GM13976 (cell line): ENCODE results near the gene DOK7.

Experiments used
- DNase-seq: peaks from one replicate; pipeline ENCODE4 v3.0.0; 2012; ENCODE audit warnings: low spot score
- in situ Hi-C: fragments of 300-500 bp; cut with MboI; formaldehyde crosslinking; loops from one replicate; pipeline ENCODE4 v1.12.0; 2022; ENCODE audit warnings: low sequenced_read_pairs, mixed read lengths, inconsistent platforms; ENCODE audit not compliant: unreplicated experiment
- TF ChIP-seq, protein P1 (sequence below): IDR thresholded peaks from 2 replicates; pipeline ENCODE4 v1.5.1; 2012; ENCODE audit warnings: borderline replicate concordance, mild to moderate bottlenecking; ENCODE audit not compliant: insufficient read depth; ENCODE audit errors: extremely low read depth, missing control alignments, control extremely low read depth

The DOK7 gene

DNA sequence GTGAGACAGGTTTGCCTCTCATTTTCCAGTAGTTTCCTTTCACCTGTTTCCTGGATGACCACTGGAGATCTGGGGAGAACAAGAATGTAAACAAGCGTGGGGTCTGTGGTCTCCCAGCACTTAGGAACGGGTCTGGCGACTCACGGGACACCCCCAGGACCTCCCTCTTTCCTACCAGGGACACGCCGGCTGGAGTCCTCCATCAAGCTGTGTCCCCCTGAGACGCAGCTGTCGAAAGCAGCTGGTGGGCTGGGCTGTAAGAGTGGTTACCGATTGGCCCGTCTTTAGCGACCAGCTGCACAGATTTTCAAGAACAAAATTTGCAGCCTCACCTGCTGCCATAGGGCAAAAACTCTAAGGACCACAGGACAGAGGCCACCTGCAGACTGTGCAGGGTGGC, 57.2 kb downstream of the DOK7 start:
- DNase-seq, result no peak
- TF ChIP-seq, protein P1, sequence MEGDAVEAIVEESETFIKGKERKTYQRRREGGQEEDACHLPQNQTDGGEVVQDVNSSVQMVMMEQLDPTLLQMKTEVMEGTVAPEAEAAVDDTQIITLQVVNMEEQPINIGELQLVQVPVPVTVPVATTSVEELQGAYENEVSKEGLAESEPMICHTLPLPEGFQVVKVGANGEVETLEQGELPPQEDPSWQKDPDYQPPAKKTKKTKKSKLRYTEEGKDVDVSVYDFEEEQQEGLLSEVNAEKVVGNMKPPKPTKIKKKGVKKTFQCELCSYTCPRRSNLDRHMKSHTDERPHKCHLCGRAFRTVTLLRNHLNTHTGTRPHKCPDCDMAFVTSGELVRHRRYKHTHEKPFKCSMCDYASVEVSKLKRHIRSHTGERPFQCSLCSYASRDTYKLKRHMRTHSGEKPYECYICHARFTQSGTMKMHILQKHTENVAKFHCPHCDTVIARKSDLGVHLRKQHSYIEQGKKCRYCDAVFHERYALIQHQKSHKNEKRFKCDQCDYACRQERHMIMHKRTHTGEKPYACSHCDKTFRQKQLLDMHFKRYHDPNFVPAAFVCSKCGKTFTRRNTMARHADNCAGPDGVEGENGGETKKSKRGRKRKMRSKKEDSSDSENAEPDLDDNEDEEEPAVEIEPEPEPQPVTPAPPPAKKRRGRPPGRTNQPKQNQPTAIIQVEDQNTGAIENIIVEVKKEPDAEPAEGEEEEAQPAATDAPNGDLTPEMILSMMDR, result no peak
- in situ Hi-C loops, result no loop called here

DNA sequence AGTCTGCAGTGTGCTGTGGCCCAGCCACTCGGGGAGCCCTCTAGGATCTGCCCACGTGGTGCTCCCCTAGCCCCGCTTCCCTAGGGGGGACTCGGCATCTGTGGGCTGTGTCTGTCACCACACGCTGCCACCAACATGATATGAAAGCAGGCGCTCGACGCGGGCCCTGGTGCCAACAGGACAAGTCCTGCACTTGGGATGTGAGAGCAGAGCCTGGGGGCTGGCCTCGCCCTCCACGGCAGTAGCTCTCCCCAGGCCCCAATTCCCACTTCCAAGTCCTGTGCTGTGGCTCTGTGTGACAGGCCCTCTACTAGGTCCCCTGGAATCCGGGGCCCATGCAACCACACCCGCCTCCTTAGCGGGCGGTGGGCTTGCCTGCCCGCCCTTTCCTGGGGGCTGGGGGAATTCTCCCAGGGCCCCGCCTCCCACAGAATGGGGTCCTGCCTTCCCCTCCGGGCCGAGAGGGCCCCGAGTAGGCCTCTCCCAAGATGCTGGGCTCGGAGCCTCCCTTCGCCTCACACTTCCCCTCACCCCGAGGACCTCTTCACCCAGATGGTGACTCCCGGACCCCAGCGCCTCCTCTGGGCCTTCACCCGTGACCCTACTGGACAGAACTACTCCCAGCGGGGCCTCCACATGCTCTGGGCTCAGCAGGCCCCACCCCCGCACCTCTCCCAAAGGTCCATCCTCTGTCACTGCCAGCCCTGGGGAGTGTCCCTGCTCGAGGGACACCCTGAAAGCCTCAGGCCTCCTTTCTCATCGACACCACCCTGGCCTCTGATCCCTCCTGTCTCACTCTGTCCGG, 57.9 kb downstream of the DOK7 start:
- no peak for DNase-seq
- in situ Hi-C loops, result no loop called here
- TF ChIP-seq, protein P1, result no peak

DNA sequence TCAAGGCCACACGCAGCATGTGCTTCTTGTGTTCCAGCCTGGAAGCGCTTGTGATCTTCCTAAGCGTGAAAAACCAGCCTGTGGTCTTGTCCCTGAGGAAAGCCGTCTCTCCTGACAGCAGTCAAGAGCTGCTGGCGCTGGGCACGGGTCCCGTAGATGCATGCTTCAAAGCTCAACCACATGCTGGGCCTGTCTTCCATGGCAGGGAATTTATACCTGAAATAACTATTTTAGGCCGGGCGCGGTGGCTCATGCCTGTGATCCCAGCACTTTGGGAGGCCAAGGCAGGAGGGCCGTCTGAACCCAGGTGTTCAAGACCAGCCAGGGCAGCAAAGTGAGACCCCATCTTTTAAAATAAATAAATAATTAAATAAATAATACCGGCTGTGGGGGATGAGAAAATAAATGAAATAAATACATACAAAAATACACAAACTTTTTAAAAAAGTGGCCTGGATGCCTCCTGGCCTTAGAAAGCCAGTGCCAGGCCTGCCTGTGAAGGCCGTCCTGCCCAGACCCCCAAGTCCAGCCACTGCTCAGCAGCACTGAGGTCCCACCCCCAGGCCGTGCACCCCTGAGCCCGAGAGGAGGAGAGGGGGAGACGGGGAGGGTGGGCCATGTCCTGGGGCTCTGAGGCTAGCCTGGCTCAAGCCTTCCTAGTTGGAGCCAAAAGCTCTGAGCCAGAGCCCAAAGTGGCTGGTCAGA, 58.7 kb downstream of the DOK7 start:
- DNase-seq, result no peak
- in situ Hi-C loops, result no loop called here
- TF ChIP-seq, protein P1, result no peak

DNA sequence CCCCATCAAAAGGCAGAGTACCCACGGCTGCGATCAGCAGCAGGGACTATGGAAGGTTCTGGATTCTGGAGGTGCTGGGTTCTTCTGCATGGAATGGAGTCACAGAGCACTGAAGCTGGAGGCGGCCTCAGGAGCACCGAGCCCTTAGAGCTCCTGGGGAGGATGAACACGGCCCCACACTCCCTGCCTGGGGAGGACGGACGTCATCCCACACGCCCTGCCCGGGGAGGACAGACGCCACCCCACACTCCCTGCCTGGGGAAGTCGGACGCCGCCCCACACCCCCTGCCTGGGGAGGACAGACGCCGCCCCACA, 59.2 kb downstream of the DOK7 start:
- DNase-seq, result no peak
- in situ Hi-C loops, result no loop called here
- TF ChIP-seq, protein P1, result no peak

- in situ Hi-C loops, result no loop called here
- TF ChIP-seq, protein P1, result no peak
- no peak for DNase-seq
Measured at GRCh38 chr4:3522651-3523050, 59.5 kb downstream of the DOK7 start.

DNA sequence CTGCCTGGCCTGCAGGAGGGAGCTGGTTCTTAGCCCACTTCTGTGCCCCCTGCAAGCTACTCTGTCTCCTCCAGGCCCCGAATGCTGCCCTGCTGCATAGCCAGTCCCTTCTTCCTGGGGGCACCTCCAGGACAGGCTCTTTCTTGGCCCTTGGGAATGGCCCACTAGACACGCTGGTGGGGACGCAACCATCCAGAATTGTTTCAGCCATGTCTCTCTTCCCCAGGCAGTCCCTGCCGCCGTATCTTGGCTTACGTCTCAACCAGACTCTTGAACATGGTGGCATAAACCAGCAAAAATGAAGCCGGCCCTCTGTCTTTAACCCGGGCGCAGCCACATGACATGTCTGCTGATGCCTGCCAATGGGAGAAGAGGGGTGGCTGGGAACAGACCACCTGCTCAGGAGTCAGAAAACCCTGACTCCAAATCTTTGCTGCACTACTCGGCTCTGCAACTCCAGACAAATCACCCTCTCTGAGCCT, 60.1 kb downstream of the DOK7 start:
- DNase-seq, result no peak
- TF ChIP-seq, protein P1, result no peak
- in situ Hi-C loops, result no loop called here
